SU-DHL-6 (cell line): ENCODE measurements around the gene POLR2I.
A peak's percentile ranks its signal among the peaks of the same experiment; 100 is the strongest.

Experiments
- H2AFZ ChIP-seq: fragments of 200-600 bp; sonication (generic); 2 replicates; pipeline ENCODE4 v1.6.1; 2014; ENCODE audit warnings: low read depth, mild to moderate bottlenecking, moderate library complexity, mixed read lengths, antibody characterized with exemption, low read length; ENCODE audit not compliant: severe bottlenecking
- H3F3A ChIP-seq: fragments of 200-600 bp; shearing (Covaris generic); 2 replicates; pipeline ENCODE4 v1.6.0; 2016; ENCODE audit warnings: antibody characterized with exemption, mild to moderate bottlenecking; ENCODE audit not compliant: insufficient read depth
- H3K27ac ChIP-seq: fragments of 200-600 bp; sonication (generic); 2 replicates; pipeline ENCODE4 v1.5.1; 2016; ENCODE audit warnings: low read depth, mild to moderate bottlenecking, low read length, moderate library complexity, mixed read lengths
- H3K27me3 ChIP-seq: fragments of 200-600 bp; sonication (generic), shearing (Covaris generic); 2 replicates; pipeline ENCODE4 v1.6.0; 2014; ENCODE audit warnings: mild to moderate bottlenecking, low read length
- H3K36me3 ChIP-seq: fragments of 200-600 bp; sonication (generic); 2 replicates; pipeline ENCODE4 v1.6.1; 2014; ENCODE audit warnings: mild to moderate bottlenecking, low read length, mixed read lengths
- H3K4me2 ChIP-seq: fragments of 300-600, 200-600 bp; shearing (Covaris generic), sonication (generic); 2 replicates; pipeline ENCODE4 v1.6.0; 2014; ENCODE audit warnings: low read length, low read depth, mild to moderate bottlenecking; ENCODE audit not compliant: poor library complexity, severe bottlenecking
- H3K4me3 ChIP-seq: fragments of 200-600 bp; sonication (generic); 2 replicates; pipeline ENCODE4 v1.5.1; 2014; ENCODE audit warnings: antibody characterized with exemption, low read length, mild to moderate bottlenecking, mixed read lengths; ENCODE audit not compliant: insufficient read depth, poor library complexity, severe bottlenecking
- H3K79me2 ChIP-seq: fragments of 200-600 bp; sonication (generic); 2 replicates; pipeline ENCODE4 v1.6.1; 2014; ENCODE audit warnings: mild to moderate bottlenecking, low read length, moderate library complexity; ENCODE audit not compliant: insufficient read depth
- H3K9ac ChIP-seq: fragments of 200-600 bp; sonication (generic); 2 replicates; pipeline ENCODE4 v1.7.0; 2014; ENCODE audit warnings: mild to moderate bottlenecking, low read length
- H3K9me2 ChIP-seq: fragments of 200-600 bp; sonication (generic); replicated peaks from 2 replicates; pipeline ENCODE4 v1.6.1; 2014; ENCODE audit warnings: low read length; ENCODE audit not compliant: insufficient read depth
- H3K9me3 ChIP-seq: fragments of 200-600 bp; sonication (generic); 2 replicates; pipeline ENCODE4 v1.6.1; 2014; ENCODE audit warnings: low read length, mixed read lengths; ENCODE audit not compliant: insufficient read depth
- H4K20me1 ChIP-seq: fragments of 200-600 bp; sonication (generic); 2 replicates; pipeline ENCODE4 v1.6.1; 2014; ENCODE audit warnings: low read depth, mild to moderate bottlenecking, antibody characterized with exemption, low read length, moderate library complexity, mixed read lengths
- EZH2phosphoT487 ChIP-seq: fragments of 200-600 bp; sonication (generic), shearing (Covaris generic); conservative IDR thresholded peaks from 2 replicates; pipeline ENCODE4 v1.6.1; 2018; ENCODE audit warnings: mild to moderate bottlenecking, antibody characterized with exemption, low read length, moderate library complexity, mixed read lengths
- TF ChIP-seq, protein P1 (sequence below): fragments of 200-600 bp; sonication (generic); IDR thresholded peaks from one replicate; pipeline ENCODE4 v1.5.1; 2017; ENCODE audit warnings: antibody characterized with exemption, mild to moderate bottlenecking, low read length, moderate library complexity; ENCODE audit not compliant: insufficient read depth, poor library complexity, severe bottlenecking

POLR2I gene

GRCh38 chr19:36140304-36141038 lies 25.8 kb upstream of the POLR2I start:
- H3F3A ChIP-seq, result peaks cover 7% of the 10 kb centered on the region; the same call in 1 of the 2 replicates
- H3K79me2 ChIP-seq, result peaks cover 13% of the 10 kb centered on the region; the same call in 1 of the 2 replicates
- H3K36me3 ChIP-seq, result no peaks in the 10 kb centered on the region
- H3K9me2 ChIP-seq, result no peaks in the 10 kb centered on the region
- peak overlapping the region; percentile 66 for H2AFZ ChIP-seq
- peak overlapping the region; percentile 68 for H3K27ac ChIP-seq
- H3K9me3 ChIP-seq, result no peaks in the 10 kb centered on the region
- no peaks in the 10 kb centered on the region for H4K20me1 ChIP-seq
- peak overlapping the region; percentile 91 for H3K9ac ChIP-seq
- no peak for TF ChIP-seq EZH2phosphoT487
- TF ChIP-seq, protein P1, sequence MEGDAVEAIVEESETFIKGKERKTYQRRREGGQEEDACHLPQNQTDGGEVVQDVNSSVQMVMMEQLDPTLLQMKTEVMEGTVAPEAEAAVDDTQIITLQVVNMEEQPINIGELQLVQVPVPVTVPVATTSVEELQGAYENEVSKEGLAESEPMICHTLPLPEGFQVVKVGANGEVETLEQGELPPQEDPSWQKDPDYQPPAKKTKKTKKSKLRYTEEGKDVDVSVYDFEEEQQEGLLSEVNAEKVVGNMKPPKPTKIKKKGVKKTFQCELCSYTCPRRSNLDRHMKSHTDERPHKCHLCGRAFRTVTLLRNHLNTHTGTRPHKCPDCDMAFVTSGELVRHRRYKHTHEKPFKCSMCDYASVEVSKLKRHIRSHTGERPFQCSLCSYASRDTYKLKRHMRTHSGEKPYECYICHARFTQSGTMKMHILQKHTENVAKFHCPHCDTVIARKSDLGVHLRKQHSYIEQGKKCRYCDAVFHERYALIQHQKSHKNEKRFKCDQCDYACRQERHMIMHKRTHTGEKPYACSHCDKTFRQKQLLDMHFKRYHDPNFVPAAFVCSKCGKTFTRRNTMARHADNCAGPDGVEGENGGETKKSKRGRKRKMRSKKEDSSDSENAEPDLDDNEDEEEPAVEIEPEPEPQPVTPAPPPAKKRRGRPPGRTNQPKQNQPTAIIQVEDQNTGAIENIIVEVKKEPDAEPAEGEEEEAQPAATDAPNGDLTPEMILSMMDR, result no peak
- H3K27me3 ChIP-seq, result no peaks in the 10 kb centered on the region
- H3K4me3 ChIP-seq, result peak overlapping the region; percentile 93
- H3K4me2 ChIP-seq, result peak overlapping the region; percentile 73

DNA sequence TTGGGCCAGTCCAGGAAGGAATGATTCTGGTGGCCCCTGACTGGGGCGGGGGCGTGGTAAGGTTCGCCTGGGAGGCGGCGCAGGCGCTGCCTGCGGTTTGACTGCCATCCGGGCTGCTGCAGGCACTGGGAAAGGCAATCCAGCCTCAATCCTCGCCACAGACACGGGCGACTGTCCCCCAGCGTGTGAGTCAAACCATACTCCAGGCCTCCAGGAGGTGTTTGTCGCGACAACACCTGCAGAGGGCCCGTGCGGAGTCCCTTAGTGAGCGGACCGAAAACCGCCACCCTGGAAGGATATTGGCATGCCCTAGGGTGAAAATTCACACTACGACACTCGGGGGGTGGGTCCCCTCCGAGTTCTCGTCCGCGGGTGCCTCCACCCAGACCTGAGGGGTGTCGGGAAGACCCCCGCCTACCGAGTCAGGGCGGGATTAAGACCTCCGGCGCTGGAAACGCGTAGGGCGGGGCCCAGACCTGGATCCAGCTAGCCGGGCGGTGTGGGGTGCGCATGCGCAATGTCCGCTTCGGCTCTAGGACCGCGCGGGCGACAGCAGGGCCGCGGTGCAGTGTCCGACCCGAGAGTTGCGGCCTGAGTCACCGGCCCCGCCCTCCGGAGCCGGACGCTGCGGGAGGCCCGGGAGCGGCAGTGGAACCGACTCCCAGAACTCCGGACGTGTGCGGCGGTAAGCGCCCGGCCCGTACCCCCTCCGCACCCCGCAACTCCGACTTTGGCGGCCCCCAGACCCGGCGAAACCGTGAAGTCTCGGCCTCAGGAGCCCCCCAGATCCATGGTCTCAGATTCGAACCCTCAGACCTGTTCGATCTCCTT lies 25.0 kb upstream of the POLR2I start, which contains the start of gene CAPNS1:
Gene CAPNS1 (plus strand): TSS at position 594 of the 831 bp plus-strand sequence. CDS start 946 bp downstream, outside the sequence.
- Histone ChIP-seq H3K36me3 (no peaks in the 10 kb centered on the region), H3K27ac (peak within 1 kb of the TSS; percentile 68), H2AFZ (peak within 1 kb of the TSS; percentile 87), H3K4me3 (peak within 1 kb of the TSS; percentile 93), H4K20me1 (no peaks in the 10 kb centered on the region), H3F3A (peaks cover 7% of the 10 kb centered on the region; the same call in 1 of the 2 replicates), H3K9me3 (no peaks in the 10 kb centered on the region), H3K79me2 (peaks cover 13% of the 10 kb centered on the region; the same call in 1 of the 2 replicates), H3K27me3 (no peaks in the 10 kb centered on the region), H3K4me2 (peak within 1 kb of the TSS; percentile 76), H3K9me2 (no peaks in the 10 kb centered on the region), H3K9ac (peak within 1 kb of the TSS; percentile 91)
- TF ChIP-seq, protein P1, result no peak
- TF ChIP-seq EZH2phosphoT487, result no peak

GRCh38 chr19:36139120-36139472 lies 24.4 kb upstream of the POLR2I start:
- H3K4me3 ChIP-seq, result peak overlapping the region; percentile 93
- H3K27ac ChIP-seq, result peak overlapping the region; percentile 49
- no peaks in the 10 kb centered on the region for H3K9me3 ChIP-seq
- no peaks in the 10 kb centered on the region for H3K36me3 ChIP-seq
- H3K79me2 ChIP-seq, result peaks cover 13% of the 10 kb centered on the region; the same call in 1 of the 2 replicates
- peaks cover 7% of the 10 kb centered on the region; the same call in 1 of the 2 replicates for H3F3A ChIP-seq
- no peaks in the 10 kb centered on the region for H3K27me3 ChIP-seq
- peak overlapping the region; percentile 76 for H3K4me2 ChIP-seq
- peak overlapping the region; percentile 91 for H3K9ac ChIP-seq
- H4K20me1 ChIP-seq, result no peaks in the 10 kb centered on the region
- H3K9me2 ChIP-seq, result no peaks in the 10 kb centered on the region
- peak overlapping the region; percentile 87 for H2AFZ ChIP-seq
- TF ChIP-seq EZH2phosphoT487, result no peak
- TF ChIP-seq, protein P1, result no peak
